ENCODE results near the gene ADH1B.
"Not testable (repeated sequence)": the region's sequence is repeated elsewhere in the genome, so short reads cannot be mapped to it uniquely, and the experiment has no call there.

Gene ADH1B

GRCh38 chr4:99349338-99349737, 28.1 kb upstream of the ADH1B start:
- Histone ChIP-seq H3K27me3 (ENCODE audit: insufficient read depth, low read length) (no peaks in the 10 kb centered on the region), H4K12ac (ENCODE audit: low read depth, low read length) (no peak overlapping the region), H3K9me3 (ENCODE audit: insufficient read depth, low read depth, low read length) (no peaks in the 10 kb centered on the region)

GRCh38 chr4:99342624-99343023, 21.4 kb upstream of the ADH1B start:
- H3K4ac ChIP-seq (ENCODE audit: low read depth, low read length); H3K36me3 ChIP-seq (ENCODE audit: control insufficient read depth in 1 of 2, insufficient read depth in 2 of 2, low read length in 2 of 2); H3K4me2 ChIP-seq (ENCODE audit: low read length); H3K23ac ChIP-seq (ENCODE audit: low read length); H3K18ac ChIP-seq (ENCODE audit: low read length); H2AFZ ChIP-seq (ENCODE audit: insufficient read depth, low read length, poor library complexity); H3K14ac ChIP-seq (ENCODE audit: low read length); H4K8ac ChIP-seq (ENCODE audit: low read depth, low read length); H3K9me3 ChIP-seq (ENCODE audit: insufficient read depth, low read depth, low read length); H3K79me1 ChIP-seq (ENCODE audit: low read length); DNase-seq; H3K27me3 ChIP-seq (ENCODE audit: insufficient read depth, low read length); H3K9ac ChIP-seq (ENCODE audit: low read length); H4K12ac ChIP-seq (ENCODE audit: low read depth, low read length); H3K79me2 ChIP-seq (ENCODE audit: control insufficient read depth, insufficient read depth, low read length, poor library complexity); H2BK120ac ChIP-seq (ENCODE audit: insufficient read depth, low read length, poor library complexity); H3K4me1 ChIP-seq (ENCODE audit: control insufficient read depth in 1 of 2, insufficient read depth in 2 of 2, low read length in 2 of 2); H2BK5ac ChIP-seq (ENCODE audit: low read depth, low read length, poor library complexity); H2BK12ac ChIP-seq (ENCODE audit: low read length); H3K27ac ChIP-seq (ENCODE audit: low read depth, low read length); H4K91ac ChIP-seq (ENCODE audit: low read depth, low read length); H3K4me3 ChIP-seq (ENCODE audit: low read depth, low read length); H2AK5ac ChIP-seq (ENCODE audit: low read length): not testable (repeated sequence)
- WGBS (ENCODE audit: extremely low coverage, insufficient coverage, insufficient read length) = no CpG with 5 or more reads among the region's 7 CpGs

More at GRCh38 chr4:99349338-99349737, 28.1 kb upstream of the ADH1B start:
- Histone ChIP-seq H3K4me3 (ENCODE audit: low read depth, low read length) (no peak overlapping the region), H3K4ac (ENCODE audit: low read depth, low read length) (no peak overlapping the region), H3K9ac (ENCODE audit: low read length) (no peak overlapping the region), H4K8ac (ENCODE audit: low read depth, low read length) (no peak overlapping the region), H3K4me2 (ENCODE audit: low read length) (no peak overlapping the region), H3K79me1 (ENCODE audit: low read length) (no peaks in the 10 kb centered on the region), H3K79me2 (ENCODE audit: control insufficient read depth, insufficient read depth, low read length, poor library complexity) (no peaks in the 10 kb centered on the region), H2AK5ac (ENCODE audit: low read length) (no peak overlapping the region), H2AFZ (ENCODE audit: insufficient read depth, low read length, poor library complexity) (no peak overlapping the region), H3K36me3 (ENCODE audit: control insufficient read depth in 1 of 2, insufficient read depth in 2 of 2, low read length in 2 of 2) (no peaks in the 10 kb centered on the region), H2BK120ac (ENCODE audit: insufficient read depth, low read length, poor library complexity) (no peak overlapping the region), H2BK5ac (ENCODE audit: low read depth, low read length, poor library complexity) (no peak overlapping the region), H2BK12ac (ENCODE audit: low read length) (no peak overlapping the region), H3K14ac (ENCODE audit: low read length) (no peak overlapping the region), H4K91ac (ENCODE audit: low read depth, low read length) (no peak overlapping the region), H3K23ac (ENCODE audit: low read length) (no peak overlapping the region), H3K4me1 (ENCODE audit: control insufficient read depth in 1 of 2, insufficient read depth in 2 of 2, low read length in 2 of 2) (no peaks in the 10 kb centered on the region), H3K18ac (ENCODE audit: low read length) (no peak overlapping the region), H3K27ac (ENCODE audit: low read depth, low read length) (no peak overlapping the region)
- DNase-seq = no peak

GRCh38 chr4:99341426-99341825, 20.2 kb upstream of the ADH1B start:
- Histone ChIP-seq H3K4me3 (ENCODE audit: low read depth, low read length) (no peak overlapping the region), H3K23ac (ENCODE audit: low read length) (no peak overlapping the region), H2BK120ac (ENCODE audit: insufficient read depth, low read length, poor library complexity) (no peak overlapping the region), H3K4ac (ENCODE audit: low read depth, low read length) (no peak overlapping the region), H2AK5ac (ENCODE audit: low read length) (no peak overlapping the region), H3K79me2 (ENCODE audit: control insufficient read depth, insufficient read depth, low read length, poor library complexity) (no peaks in the 10 kb centered on the region), H3K27ac (ENCODE audit: low read depth, low read length) (no peak overlapping the region), H2BK12ac (ENCODE audit: low read length) (no peak overlapping the region), H3K9me3 (ENCODE audit: insufficient read depth, low read depth, low read length) (no peaks in the 10 kb centered on the region), H3K14ac (ENCODE audit: low read length) (no peak overlapping the region), H3K36me3 (ENCODE audit: control insufficient read depth in 1 of 2, insufficient read depth in 2 of 2, low read length in 2 of 2) (no peaks in the 10 kb centered on the region), H3K9ac (ENCODE audit: low read length) (no peak overlapping the region), H4K8ac (ENCODE audit: low read depth, low read length) (no peak overlapping the region), H2AFZ (ENCODE audit: insufficient read depth, low read length, poor library complexity) (no peak overlapping the region), H2BK5ac (ENCODE audit: low read depth, low read length, poor library complexity) (no peak overlapping the region), H4K12ac (ENCODE audit: low read depth, low read length) (no peak overlapping the region), H3K79me1 (ENCODE audit: low read length) (no peaks in the 10 kb centered on the region), H4K91ac (ENCODE audit: low read depth, low read length) (no peak overlapping the region), H3K18ac (ENCODE audit: low read length) (no peak overlapping the region), H3K4me1 (ENCODE audit: control insufficient read depth in 1 of 2, insufficient read depth in 2 of 2, low read length in 2 of 2) (no peaks in the 10 kb centered on the region), H3K4me2 (ENCODE audit: low read length) (no peak overlapping the region), H3K27me3 (ENCODE audit: insufficient read depth, low read length) (no peaks in the 10 kb centered on the region)
- DNase-seq = no peak
- WGBS (ENCODE audit: extremely low coverage, insufficient coverage, insufficient read length) = no CpG with 5 or more reads among the region's 1 CpG

GRCh38 chr4:99339172-99339571, 18.0 kb upstream of the ADH1B start:
- Histone ChIP-seq H2BK120ac (ENCODE audit: insufficient read depth, low read length, poor library complexity) (no peak overlapping the region), H3K27ac (ENCODE audit: low read depth, low read length) (no peak overlapping the region), H4K8ac (ENCODE audit: low read depth, low read length) (no peak overlapping the region), H3K79me1 (ENCODE audit: low read length) (no peaks in the 10 kb centered on the region), H3K14ac (ENCODE audit: low read length) (no peak overlapping the region), H4K12ac (ENCODE audit: low read depth, low read length) (no peak overlapping the region), H3K9ac (ENCODE audit: low read length) (no peak overlapping the region), H3K4ac (ENCODE audit: low read depth, low read length) (no peak overlapping the region), H3K4me2 (ENCODE audit: low read length) (no peak overlapping the region), H3K4me3 (ENCODE audit: low read depth, low read length) (no peak overlapping the region), H2AK5ac (ENCODE audit: low read length) (no peak overlapping the region), H3K9me3 (ENCODE audit: insufficient read depth, low read depth, low read length) (no peaks in the 10 kb centered on the region), H3K4me1 (ENCODE audit: control insufficient read depth in 1 of 2, insufficient read depth in 2 of 2, low read length in 2 of 2) (no peaks in the 10 kb centered on the region), H2BK12ac (ENCODE audit: low read length) (no peak overlapping the region), H3K36me3 (ENCODE audit: control insufficient read depth in 1 of 2, insufficient read depth in 2 of 2, low read length in 2 of 2) (no peaks in the 10 kb centered on the region), H3K23ac (ENCODE audit: low read length) (no peak overlapping the region), H4K91ac (ENCODE audit: low read depth, low read length) (no peak overlapping the region), H3K79me2 (ENCODE audit: control insufficient read depth, insufficient read depth, low read length, poor library complexity) (no peaks in the 10 kb centered on the region), H3K18ac (ENCODE audit: low read length) (no peak overlapping the region), H3K27me3 (ENCODE audit: insufficient read depth, low read length) (no peaks in the 10 kb centered on the region), H2BK5ac (ENCODE audit: low read depth, low read length, poor library complexity) (no peak overlapping the region), H2AFZ (ENCODE audit: insufficient read depth, low read length, poor library complexity) (no peak overlapping the region)
- WGBS (ENCODE audit: extremely low coverage, insufficient coverage, insufficient read length) = no CpG with 5 or more reads among the region's 3 CpGs
- no peak for DNase-seq

All from trophoblast cell (in vitro differentiated cells and primary cell).